Esophagus squamous epithelium (tissue), 5 donors: Measurements from ENCODE around the gene BCDIN3D. TPM values are rescaled to one million over a fixed set of nuclear protein-coding genes. Genes with fewer than 3 reads are reported as not detected.

ENCODE experiments used
- DNase-seq: peaks from one replicate; lab custom pipeline; 2025; lab: John Stamatoyannopoulos, UW
- H3K27ac ChIP-seq, 4 donors: fragments of 200-600 bp; sonication (generic); one replicate each; pipeline ENCODE4 v1.5.1; 2016 to 2019; ENCODE audit warnings: mild to moderate bottlenecking in 1 of 4
- H3K27me3 ChIP-seq, 4 donors: fragments of 200-600 bp; sonication (generic); 1 replicate in 3 of 4; 2 replicates in 1 of 4; pipeline versions ENCODE4 v1.5.1 to v1.6.0; 2017 to 2021; ENCODE audit warnings: antibody characterized with exemption in 1 of 4
- H3K36me3 ChIP-seq, 3 donors: fragments of 200-600 bp; sonication (generic); one replicate each; pipeline ENCODE4 v1.5.1; 2016 to 2019
- H3K4me1 ChIP-seq, 3 donors: fragments of 200-600 bp; sonication (generic); one replicate each; pipeline ENCODE4 v1.5.1; 2017 to 2019
- H3K4me3 ChIP-seq, 4 donors: fragments of 200-600 bp; sonication (generic); 1 replicate in 3 of 4; 2 replicates in 1 of 4; pipeline ENCODE4 v1.5.1; 2016 to 2019; ENCODE audit warnings: mild to moderate bottlenecking in 2 of 4, moderate library complexity in 1 of 4
- H3K9me3 ChIP-seq, 3 donors: fragments of 200-600 bp; sonication (generic); one replicate each; pipeline ENCODE4 v1.5.1; 2016 to 2019
- CTCF ChIP-seq, 6 experiments: fragments of 450-650 bp in 4 of 6; fragments of 200-600 bp in 2 of 6; sonication (generic) in 2 of 6; IDR thresholded peaks; one replicate each; pipeline ENCODE4 v1.5.1; 2016 to 2019; ENCODE audit warnings: antibody characterized with exemption in 6 of 6, mild to moderate bottlenecking in 4 of 6, moderate library complexity in 4 of 6
- POLR2A ChIP-seq, 4 donors: fragments of 450-650 bp; IDR thresholded peaks; one replicate each; pipeline ENCODE4 v1.6.1; 2017; ENCODE audit warnings: antibody characterized with exemption in 4 of 4, mild to moderate bottlenecking in 4 of 4, moderate library complexity in 3 of 4
- WGBS, 2 donors: methylation state at CpG; one replicate each; pipeline ENCODE4 v1.1.5; 2018; 5-methylcytosine and 5-hydroxymethylcytosine counted together
- intact Hi-C: fragments of 100-400 bp; cut with DNase I; formaldehyde crosslinking; loops from one replicate; pipeline ENCODE4 v1.15.0; 2022
- total RNA-seq, 4 donors: library from RNA; depleted of rRNA; stranded (reverse); fragments of >200 nt; gene quantifications; one replicate each; pipeline ENCODE4 v1.1.0, GENCODE V29; 2016
- donor health status: DM: yes; HTN: yes; CAD: no.

BCDIN3D gene
- total RNA-seq, 4 donors from 2014 or later: 2.5 to 4.8 (median 3.0) TPM

GRCh38 chr12:49794021-49794420 lies 48.9 kb downstream of the BCDIN3D start:
- H3K9me3 ChIP-seq: no peaks in the 10 kb centered on the region
- peaks cover 9 to 71% (median 18%) of the 10 kb centered on the region in 3 donors for H3K36me3 ChIP-seq
- H3K27me3 ChIP-seq: no peaks in the 10 kb centered on the region
- no CpG with 5 or more reads among the region's 5 CpGs for WGBS, 2 donors
- no peak overlapping the region for H3K4me3 ChIP-seq
- TF ChIP-seq CTCF (IDR thresholded peaks at IDR 0.05) (no peak), POLR2A (IDR thresholded peaks at IDR 0.05) (no peak)
- DNase-seq: no peak
- H3K27ac ChIP-seq: no peak overlapping the region
- intact Hi-C loops: no loop called here
- no peaks in the 10 kb centered on the region for H3K4me1 ChIP-seq

DNA sequence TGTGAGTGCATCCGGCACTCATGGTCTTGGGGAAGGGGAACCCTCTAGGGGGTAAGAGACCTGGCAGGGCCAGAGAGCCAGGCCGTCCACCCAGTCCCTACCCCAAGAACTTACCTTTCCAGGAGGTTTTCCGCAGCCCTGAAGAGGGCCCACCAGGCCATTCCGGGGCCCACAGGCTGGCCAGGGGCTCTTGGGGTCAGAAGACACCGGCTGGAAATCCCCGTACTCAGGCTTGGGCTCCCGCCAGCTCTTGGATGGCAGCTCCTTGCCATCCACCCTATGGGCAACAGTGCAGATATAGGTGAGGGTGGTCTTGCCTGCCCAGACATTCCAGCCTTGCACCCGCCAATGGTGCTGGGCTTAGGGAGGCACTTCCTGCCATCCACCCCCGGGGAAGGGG lies 49.3 kb downstream of the BCDIN3D start:
- TF ChIP-seq CTCF (IDR thresholded peaks at IDR 0.05) (no peak), POLR2A (IDR thresholded peaks at IDR 0.05) (no peak)
- H3K4me3 ChIP-seq: no peak overlapping the region
- no CpG with 5 or more reads among the region's 9 CpGs for WGBS, 2 donors
- no peak overlapping the region for H3K27ac ChIP-seq
- intact Hi-C loops: no loop called here
- no peaks in the 10 kb centered on the region for H3K9me3 ChIP-seq
- H3K36me3 ChIP-seq: peaks cover 9 to 67% (median 18%) of the 10 kb centered on the region in 3 donors
- H3K27me3 ChIP-seq: no peaks in the 10 kb centered on the region
- H3K4me1 ChIP-seq: no peaks in the 10 kb centered on the region
- DNase-seq: no peak

DNA sequence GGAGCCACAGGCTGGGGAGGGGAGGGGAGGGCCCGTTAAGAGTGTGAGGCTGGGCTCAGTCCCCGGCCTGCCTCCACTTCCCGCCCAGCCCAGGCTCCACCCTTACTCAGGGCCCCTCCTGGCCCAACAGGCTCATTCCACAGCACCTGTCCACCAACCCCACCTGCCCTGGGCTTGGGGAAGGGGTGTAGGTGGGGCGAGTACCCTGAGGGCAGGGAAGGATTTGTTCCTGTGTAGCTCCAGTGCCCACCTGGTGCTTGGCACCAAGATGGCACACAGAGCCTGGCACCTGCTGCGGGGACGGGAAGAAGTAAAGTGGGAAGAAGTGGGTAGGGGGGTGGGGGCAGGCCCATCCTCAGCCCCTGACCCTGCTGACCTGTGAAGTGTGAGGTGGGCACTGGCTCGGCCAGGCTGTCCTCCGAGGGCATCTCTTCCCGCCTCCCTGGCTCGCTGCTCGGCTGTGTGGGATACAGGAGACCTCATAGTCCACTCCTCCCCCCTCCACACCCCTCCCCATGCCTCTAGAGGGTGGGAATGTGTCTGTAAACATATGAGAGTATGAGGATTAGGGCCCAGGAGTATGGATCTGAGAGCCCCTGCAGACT lies 49.8 kb downstream of the BCDIN3D start:
- H3K4me3 ChIP-seq: no peak overlapping the region
- DNase-seq: no peak
- 83 to 85% methylated on average over 5 to 7 of the region's 11 CpGs for WGBS, 2 donors
- TF ChIP-seq POLR2A (IDR thresholded peaks at IDR 0.05): no peak
- TF ChIP-seq CTCF (IDR thresholded peaks at IDR 0.05): no peak
- no peaks in the 10 kb centered on the region for H3K27me3 ChIP-seq
- no peaks in the 10 kb centered on the region for H3K4me1 ChIP-seq
- H3K9me3 ChIP-seq: no peaks in the 10 kb centered on the region
- H3K36me3 ChIP-seq: peaks cover 7 to 61% (median 18%) of the 10 kb centered on the region in 3 donors
- intact Hi-C loops: no loop called here
- no peak overlapping the region for H3K27ac ChIP-seq

DNA sequence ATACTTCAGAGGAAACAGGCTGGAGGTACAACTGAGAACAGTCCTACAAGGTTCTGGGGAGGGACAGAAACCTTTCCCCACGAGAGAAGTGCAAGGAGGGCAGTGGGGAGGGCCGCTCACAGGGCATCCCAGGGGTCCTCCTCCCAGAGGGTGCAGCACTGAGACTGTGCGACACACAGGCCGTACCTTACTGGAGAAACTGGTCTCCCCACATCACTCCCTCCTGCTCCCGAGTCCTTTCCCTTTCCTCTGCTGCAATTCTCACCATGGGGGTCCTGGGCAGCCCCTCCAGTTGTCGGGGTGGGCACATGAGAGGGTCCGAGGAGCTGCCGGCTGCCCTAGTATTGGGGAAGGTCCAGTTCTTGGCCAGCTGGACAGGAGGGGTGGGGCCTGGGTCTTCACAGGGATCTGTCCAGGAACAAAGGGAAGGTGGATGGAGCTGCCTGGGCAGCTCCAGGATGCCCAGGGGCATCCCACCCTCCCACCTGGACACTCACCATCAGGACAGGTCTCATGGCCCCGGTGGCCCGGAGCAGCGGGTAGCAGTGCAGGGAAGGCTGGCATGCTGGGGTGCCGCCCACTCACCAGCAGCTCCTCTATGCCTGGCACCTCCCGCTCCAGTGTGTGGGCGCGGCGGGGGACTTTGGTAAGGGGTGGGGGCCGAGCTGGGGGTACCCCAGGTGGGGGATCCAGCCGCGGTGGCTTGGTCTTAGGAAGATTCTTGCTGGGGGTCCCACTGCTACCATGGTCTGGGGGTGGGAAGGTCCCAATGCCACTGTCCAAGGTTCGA lies 50.5 kb downstream of the BCDIN3D start:
- 79 to 82% methylated on average over 6 to 8 of the region's 20 CpGs for WGBS, 2 donors
- H3K27me3 ChIP-seq: no peaks in the 10 kb centered on the region
- H3K27ac ChIP-seq: no peak overlapping the region
- no peak for TF ChIP-seq POLR2A (IDR thresholded peaks at IDR 0.05)
- TF ChIP-seq CTCF (IDR thresholded peaks at IDR 0.05): no peak
- peaks cover 4 to 54% (median 13%) of the 10 kb centered on the region in 3 donors for H3K36me3 ChIP-seq
- DNase-seq: no peak
- H3K4me1 ChIP-seq: no peaks in the 10 kb centered on the region
- no peaks in the 10 kb centered on the region for H3K9me3 ChIP-seq
- intact Hi-C loops: no loop called here
- H3K4me3 ChIP-seq: no peak overlapping the region

DNA sequence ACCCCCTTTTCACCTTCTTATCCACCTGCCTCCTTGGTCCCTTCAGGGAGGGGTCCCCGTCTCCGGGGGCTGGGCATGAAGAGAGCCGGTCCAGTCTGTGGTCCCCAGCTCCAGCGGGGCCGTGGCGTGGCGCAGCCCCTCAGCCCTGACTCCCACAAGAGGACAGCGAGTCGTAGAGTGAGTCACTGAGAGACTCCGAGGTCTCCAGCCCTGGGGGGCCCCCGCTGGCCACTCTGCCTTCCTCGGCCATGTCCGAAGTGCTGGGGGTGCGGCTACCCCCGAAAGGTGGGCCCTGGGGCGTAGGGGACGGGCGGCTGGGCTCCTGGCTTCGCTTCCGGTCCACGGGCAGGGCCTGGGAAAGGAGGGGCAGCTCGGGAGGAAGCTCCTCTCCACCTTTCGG lies 51.2 kb downstream of the BCDIN3D start:
- no peaks in the 10 kb centered on the region for H3K27me3 ChIP-seq
- TF ChIP-seq CTCF (IDR thresholded peaks at IDR 0.05) (no peak), POLR2A (IDR thresholded peaks at IDR 0.05) (no peak)
- WGBS, 2 donors: 95 to 100% methylated on average over 4 to 8 of the region's 23 CpGs
- H3K4me3 ChIP-seq: no peak overlapping the region
- peaks cover 1 to 48% (median 7%) of the 10 kb centered on the region in 3 donors for H3K36me3 ChIP-seq
- H3K4me1 ChIP-seq: no peaks in the 10 kb centered on the region
- DNase-seq: no peak
- H3K27ac ChIP-seq: no peak overlapping the region
- H3K9me3 ChIP-seq: no peaks in the 10 kb centered on the region
- intact Hi-C loops: no loop called here
